HepG2 (cell line): ENCODE results near the gene COL4A2. TPM values are rescaled to one million over a fixed set of nuclear protein-coding genes. Genes with fewer than 3 reads are reported as not detected.

Experiments used
- ATAC-seq: fragments of 200-7000 bp; cut with Tn5 transposase; 3 replicates; pipeline ENCODE4 v1.9.1; 2020; ENCODE audit warnings: mild to moderate bottlenecking, moderate library complexity
- BruUV-seq: library from RNA; stranded (reverse); fragments of 400-500 nt; replicated peaks from 2 replicates; lab custom pipeline; 2021; lab: Mats Ljungman, UMichigan
- CTCF ChIA-PET: fragments of 300-600 bp; formaldehyde crosslinking; extraction: SDS; loops from one replicate; lab custom pipeline; 2021; ENCODE audit warnings: low total read pairs, inconsistent platforms, low intra/inter-chr PET ratio; lab: Yijun Ruan, JAX
- POLR2A ChIA-PET: fragments of 350-600 bp; sonication (Branson Sonifier 250); formaldehyde crosslinking; loops from one replicate; lab custom pipeline; 2020; ENCODE audit warnings: antibody characterized with exemption, inconsistent platforms; lab: Yijun Ruan, JAX
- DNase-seq: peaks from one replicate; pipeline ENCODE4 v3.0.0-alpha.2; 2015; ENCODE audit warnings: low spot score
- FAIRE-seq: peaks from 3 replicates; lab custom pipeline; 2011; peaks lifted over from hg19 to GRCh38; lab: Jason Lieb, UNC
- H2AFZ ChIP-seq: one replicate; pipeline ENCODE4 v1.6.1; 2011; ENCODE audit warnings: low read length, inconsistent platforms
- H3K27ac ChIP-seq: fragments of 300-600 bp; 3 replicates; pipeline ENCODE4 v1.8.0; 2011; ENCODE audit warnings: mixed run types, mild to moderate bottlenecking, mixed read lengths, low read length, inconsistent platforms; ENCODE audit not compliant: insufficient read depth; ENCODE audit errors: extremely low read length
- H3K27me3 ChIP-seq, 2 experiments: fragments of 200-600 bp in 1 of 2; 2 replicates in 1 of 2; 3 replicates in 1 of 2; pipeline versions ENCODE4 v1.6.0 to v1.8.0; 2011; ENCODE audit warnings: low read length in 2 of 2, mild to moderate bottlenecking in 2 of 2, moderate library complexity in 2 of 2, inconsistent platforms in 1 of 2; ENCODE audit not compliant: insufficient read depth in 2 of 2, control insufficient read depth in 1 of 2
- H3K36me3 ChIP-seq, 2 experiments: fragments of 200-600 bp in 1 of 2; replicated peaks in 1 of 2; 2 replicates in 1 of 2; 3 replicates in 1 of 2; pipeline versions ENCODE4 v1.5.1 to v1.8.0; 2011; ENCODE audit warnings: low read length in 2 of 2, inconsistent platforms in 1 of 2; ENCODE audit not compliant: insufficient read depth in 2 of 2, control insufficient read depth in 1 of 2
- H3K4me1 ChIP-seq: 2 replicates; pipeline ENCODE4 v1.5.1; 2012; ENCODE audit warnings: low read length, inconsistent platforms; ENCODE audit not compliant: insufficient read depth
- H3K4me2 ChIP-seq: 2 replicates; pipeline ENCODE4 v1.6.0; 2011; ENCODE audit warnings: low read depth, low read length, inconsistent platforms
- H3K4me3 ChIP-seq, 3 experiments: fragments of 200-600 bp in 1 of 3; sonication (generic), shearing (Covaris generic) in 1 of 3; replicated peaks in 1 of 3; 2 replicates each; pipeline ENCODE4 v1.5.1; 2011 to 2016; ENCODE audit warnings: low read length in 3 of 3, inconsistent platforms in 2 of 3, low read depth in 2 of 3, mild to moderate bottlenecking in 2 of 3, control low read depth in 1 of 3, mixed read lengths in 1 of 3; ENCODE audit not compliant: insufficient read depth in 1 of 3
- H3K79me2 ChIP-seq: one replicate; pipeline ENCODE4 v1.6.1; 2011; ENCODE audit warnings: low read length, inconsistent platforms; ENCODE audit not compliant: insufficient read depth
- H3K9ac ChIP-seq: 2 replicates; pipeline ENCODE4 v1.6.0; 2011; ENCODE audit warnings: mild to moderate bottlenecking, low read depth, low read length, inconsistent platforms; ENCODE audit not compliant: insufficient read depth
- H3K9me3 ChIP-seq: 2 replicates; pipeline ENCODE4 v1.5.1; 2012; ENCODE audit warnings: mild to moderate bottlenecking, low read length
- H4K20me1 ChIP-seq: 2 replicates; pipeline ENCODE4 v1.6.0; 2011; ENCODE audit warnings: inconsistent platforms, mild to moderate bottlenecking, low read length, moderate library complexity; ENCODE audit not compliant: insufficient read depth
- CEBPB ChIP-seq: IDR thresholded peaks from 2 replicates; pipeline ENCODE4 v1.6.1; 2011; ENCODE audit warnings: low read depth, low read length, improper control_type of control experiment, borderline replicate concordance
- CTCF ChIP-seq: sonication (generic); formaldehyde crosslinking; IDR thresholded peaks from 2 replicates; pipeline ENCODE4 v1.5.0; 2020; ENCODE audit warnings: mild to moderate bottlenecking, missing genetic modification reagents, moderate library complexity
- EHMT2 ChIP-seq: fragments of 200-600 bp; sonication (generic); IDR thresholded peaks from 2 replicates; pipeline ENCODE4 v1.7.0; 2017; ENCODE audit warnings: antibody characterized with exemption, low read depth, low read length, borderline replicate concordance
- HNRNPK ChIP-seq: fragments of 200-400 bp; formaldehyde crosslinking; IDR thresholded peaks from 2 replicates; pipeline ENCODE4 v1.6.1; 2018; ENCODE audit warnings: low read length, low read depth, moderate library complexity, mild to moderate bottlenecking; ENCODE audit not compliant: poor library complexity, severe bottlenecking
- STAT6 ChIP-seq: sonication (generic); formaldehyde crosslinking; IDR thresholded peaks from 2 replicates; pipeline ENCODE4 v1.4.0; 2020; ENCODE audit warnings: missing genetic modification reagents, mild to moderate bottlenecking, borderline replicate concordance
- YEATS4 ChIP-seq: sonication (generic); formaldehyde crosslinking; IDR thresholded peaks from 2 replicates; pipeline ENCODE4 v1.4.0; 2020; ENCODE audit warnings: missing genetic modification reagents, borderline replicate concordance
- ZNF30 ChIP-seq: sonication (generic); formaldehyde crosslinking; IDR thresholded peaks from 2 replicates; pipeline ENCODE4 v1.5.0; 2020; ENCODE audit warnings: mild to moderate bottlenecking, missing genetic modification reagents
- ZNF891 ChIP-seq: sonication (generic); formaldehyde crosslinking; IDR thresholded peaks from 2 replicates; pipeline ENCODE4 v1.5.0; 2020; ENCODE audit warnings: mild to moderate bottlenecking, missing genetic modification reagents
- WGBS: methylation state at CpG from one replicate; pipeline ENCODE4 v1.1.6; 2017; ENCODE audit warnings: low lambda C conversion rate; 5-methylcytosine and 5-hydroxymethylcytosine counted together
- in situ Hi-C: cut with HindIII; loops from 2 replicates; pipeline ENCODE4 v1.10.0; 2017; ENCODE audit warnings: low pct_unique_long_range_greater_than_20kb; ENCODE audit not compliant: extremely low pct_ligation_motif_present
- intact Hi-C: fragments of 100-400 bp; cut with micrococcal nuclease; formaldehyde crosslinking; loops from one replicate; pipeline ENCODE4 v1.10.0; 2022; ENCODE audit not compliant: unreplicated experiment
- polyA plus RNA-seq, 8 experiments: library from polyadenylated mRNA; depleted of rRNA in 3 of 8; stranded (reverse) in 7 of 8; unstranded in 1 of 8; fragments of >200 nt; fragmentation: Illumina TruSeq in 4 of 8; extraction: Trizol in 4 of 8; gene quantifications; 2 replicates each; pipeline versions ENCODE4 v1.2.1 to v1.2.3, GENCODE V29; 2011 to 2016; ENCODE audit warnings: low read depth in 4 of 8, missing spikeins in 1 of 8, mixed read lengths in 1 of 8; ENCODE audit not compliant: insufficient read depth in 1 of 8
- total RNA-seq, 5 experiments: library from RNA; depleted of rRNA; stranded (reverse); fragments of >200 nt; fragmentation: Illumina TruSeq; extraction: Trizol; gene quantifications; 2 replicates each; pipeline ENCODE4 v1.2.3, GENCODE V29; 2016; ENCODE audit warnings: low read depth in 1 of 5

COL4A2 gene
- total and polyA plus RNA-seq, 2 of the 13 experiments (the other 11 are each of a cell fraction or from before 2014, with no cell fraction given): 0.22 to 1.9 TPM

GRCh38 chr13:110517505-110518225, 210.6 kb downstream of the COL4A2 start:
- Histone ChIP-seq H4K20me1 (peaks cover 4% of the 10 kb centered on the region), H3K79me2 (no peaks in the 10 kb centered on the region), H3K36me3 (peaks cover 3 to 18% of the 10 kb centered on the region in 2 experiments; a peak in 4 of 5 replicates), H2AFZ (no peak overlapping the region), H3K9ac (no peak overlapping the region), H3K27me3 (no peaks in the 10 kb centered on the region), H3K4me1 (peaks cover 7% of the 10 kb centered on the region; the same call in 1 of the 2 replicates), H3K4me2 (no peak overlapping the region), H3K9me3 (no peaks in the 10 kb centered on the region), H3K27ac (no peak overlapping the region), H3K4me3 (no peak overlapping the region)
- 63% methylated on average over 5 of the region's 7 CpGs for WGBS
- ATAC-seq: no peak
- intact Hi-C loops: no loop called here
- BruUV-seq: no TSS peak
- TF ChIP-seq ZNF891 (CRISPR knock-in tag) (no peak), STAT6 (CRISPR knock-in tag) (no peak), CEBPB (0 out of 2 replicates have a peak, but pooled peaks have one; percentile 4), HNRNPK (no peak), EHMT2 (no peak), ZNF30 (CRISPR knock-in tag) (no peak), YEATS4 (CRISPR knock-in tag) (no peak), CTCF (no peak)
- in situ Hi-C loops: no loop called here
- ChIA-PET POLR2A (no interaction called here), CTCF (no interaction called here)
- no peak for FAIRE-seq
- no peak for DNase-seq
